ENCODE data around the gene SLC38A9. TPM values are rescaled to one million over a fixed set of nuclear protein-coding genes. Genes with fewer than 3 reads are reported as not detected.

Gene SLC38A9
- total and polyA plus RNA-seq, 5 donors = 3.2 to 10.5 (median 7.9) TPM

DNA sequence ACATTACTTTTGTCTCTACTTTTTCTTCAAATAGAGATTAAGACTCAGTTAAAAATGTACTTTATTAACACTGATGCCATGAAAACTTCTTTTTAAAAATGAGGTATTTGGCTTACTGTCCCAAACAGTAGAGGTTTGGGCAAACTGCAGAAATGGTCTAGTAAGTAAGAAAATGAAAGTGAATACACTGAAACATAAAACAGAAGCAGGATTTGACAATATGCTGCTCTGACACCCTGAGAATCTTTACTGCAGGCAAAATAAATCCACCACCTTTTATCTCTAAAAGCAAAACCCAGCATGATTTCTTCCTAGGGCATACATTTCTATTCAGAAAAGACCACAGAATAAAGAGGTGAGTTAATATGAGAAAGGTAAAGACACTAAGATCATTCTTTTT, 86.2 kb downstream of the SLC38A9 start:
- peaks cover 3% of the 10 kb centered on the region for H3K4me1 ChIP-seq (ENCODE audit: control insufficient read depth, insufficient read depth, low read length)
- intact Hi-C loops (cut with DNase I) = loop anchor here in 1 of 4 donors (10.0 kb wide), 1 partner anchor 59 kb away; no protein-coding TSS in a partner anchor
- DNase-seq (no peak), ATAC-seq (no peak)
- no peak overlapping the region for H3K4me3 ChIP-seq (ENCODE audit: low read length)
- no peaks in the 10 kb centered on the region for H3K9me3 ChIP-seq (ENCODE audit: control insufficient read depth, low read length)
- H3K27ac ChIP-seq (ENCODE audit: low read length) = no peak overlapping the region
- H3K27me3 ChIP-seq (ENCODE audit: control insufficient read depth, insufficient read depth) = no peaks in the 10 kb centered on the region

DNA sequence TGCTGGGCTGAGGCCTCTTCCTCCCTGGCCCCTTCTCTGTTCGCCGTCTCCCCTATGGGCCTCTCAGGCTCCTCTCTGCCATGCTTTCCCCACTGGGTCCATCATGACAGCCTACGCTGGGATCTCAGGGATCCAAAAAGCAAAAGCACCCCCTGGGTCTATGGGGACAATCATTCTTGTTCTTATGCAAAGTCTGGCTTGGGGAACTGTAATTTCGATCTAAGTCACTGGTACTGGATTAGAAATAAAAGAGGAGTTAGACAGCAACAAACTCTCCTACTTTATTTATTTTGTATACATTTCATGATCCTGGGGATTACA, 86.6 kb downstream of the SLC38A9 start:
- Histone ChIP-seq H3K4me3 (ENCODE audit: low read length) (no peak overlapping the region), H3K27me3 (ENCODE audit: control insufficient read depth, insufficient read depth) (no peaks in the 10 kb centered on the region), H3K4me1 (ENCODE audit: control insufficient read depth, insufficient read depth, low read length) (peaks cover 3% of the 10 kb centered on the region), H3K27ac (ENCODE audit: low read length) (no peak overlapping the region), H3K9me3 (ENCODE audit: control insufficient read depth, low read length) (no peaks in the 10 kb centered on the region)
- intact Hi-C loops (cut with DNase I) = loop anchor here in 1 of 4 donors (10.0 kb wide), 1 partner anchor 59 kb away; no protein-coding TSS in a partner anchor
- DNase-seq = no peak
- 75% methylated on average over 4 of the region's 4 CpGs for WGBS
- no peak for ATAC-seq

DNA sequence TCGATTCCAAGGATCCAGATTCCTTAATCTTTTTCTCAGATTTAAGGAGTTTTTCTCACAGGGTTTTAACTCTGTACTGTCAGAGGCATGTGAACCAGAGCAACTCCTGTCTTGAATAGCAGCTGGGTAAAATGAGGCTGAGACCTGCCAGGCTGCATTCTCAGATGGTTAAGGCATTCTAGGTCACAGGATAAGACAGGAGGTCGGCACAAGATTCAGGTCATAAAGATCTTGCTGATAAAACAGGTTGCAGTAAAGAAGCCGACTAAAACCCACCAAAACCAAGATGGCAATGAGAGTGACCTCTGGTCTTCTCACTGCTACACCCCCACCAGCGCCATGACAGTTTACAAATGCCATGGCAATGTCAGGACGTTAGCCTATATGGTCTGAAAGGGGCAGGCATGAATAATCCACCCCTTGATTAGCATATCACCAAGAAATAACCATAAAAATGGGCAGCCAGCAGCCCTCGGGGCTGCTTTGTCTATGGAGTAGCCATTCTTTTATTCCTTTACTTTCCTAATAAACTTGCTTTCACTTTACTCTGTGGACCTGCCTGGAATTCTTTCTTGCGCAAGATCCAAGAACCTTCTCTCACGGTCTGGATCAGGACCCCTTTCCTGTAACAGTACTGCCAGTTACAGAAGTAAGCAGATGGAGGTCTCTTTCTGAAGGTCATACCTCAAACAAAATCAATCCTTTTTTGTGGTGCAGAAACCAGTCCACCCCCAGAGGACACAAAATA, 87.1 kb downstream of the SLC38A9 start:
- peak in 1 of 2 donors; percentile 31 for ATAC-seq
- WGBS = 78% methylated on average over 8 of the region's 8 CpGs
- Histone ChIP-seq H3K4me3 (ENCODE audit: low read length) (no peak overlapping the region), H3K27me3 (ENCODE audit: control insufficient read depth, insufficient read depth) (no peaks in the 10 kb centered on the region), H3K27ac (ENCODE audit: low read length) (no peak overlapping the region), H3K4me1 (ENCODE audit: control insufficient read depth, insufficient read depth, low read length) (peaks cover 4% of the 10 kb centered on the region), H3K9me3 (ENCODE audit: control insufficient read depth, low read length) (no peaks in the 10 kb centered on the region)
- intact Hi-C loops (cut with DNase I) = loop anchor here in 1 of 4 donors (10.0 kb wide), 1 partner anchor 60 kb away; no protein-coding TSS in a partner anchor
- no peak for DNase-seq

DNA sequence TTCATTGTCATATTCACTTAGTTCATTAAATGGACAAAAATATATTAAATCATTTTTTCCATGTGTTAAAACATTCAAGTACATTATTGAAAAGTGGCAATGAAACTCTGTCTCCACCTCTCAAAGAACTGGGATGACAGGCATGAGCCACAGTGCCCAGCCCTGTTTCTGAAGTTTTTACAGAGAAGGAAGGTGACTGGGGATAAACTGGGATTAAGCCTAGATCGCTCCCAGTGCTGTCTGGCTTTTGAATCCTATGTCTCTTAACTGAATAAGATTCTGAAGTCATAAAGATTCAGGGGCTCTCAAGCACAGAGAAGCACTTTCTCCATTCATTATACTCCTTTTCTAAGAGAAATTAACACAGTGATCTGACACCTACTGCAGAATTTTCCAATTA, 88.3 kb downstream of the SLC38A9 start:
- intact Hi-C loops (cut with DNase I) = loop anchor here in 1 of 4 donors (10.0 kb wide), 1 partner anchor 61 kb away; no protein-coding TSS in a partner anchor
- Histone ChIP-seq H3K27ac (ENCODE audit: low read length) (no peak overlapping the region), H3K27me3 (ENCODE audit: control insufficient read depth, insufficient read depth) (no peaks in the 10 kb centered on the region), H3K4me1 (ENCODE audit: control insufficient read depth, insufficient read depth, low read length) (peaks cover 4% of the 10 kb centered on the region), H3K9me3 (ENCODE audit: control insufficient read depth, low read length) (no peaks in the 10 kb centered on the region), H3K4me3 (ENCODE audit: low read length) (no peak overlapping the region)
- ATAC-seq (no peak), DNase-seq (no peak)
- 97% methylated on average over 1 of the region's 1 CpG for WGBS

DNA sequence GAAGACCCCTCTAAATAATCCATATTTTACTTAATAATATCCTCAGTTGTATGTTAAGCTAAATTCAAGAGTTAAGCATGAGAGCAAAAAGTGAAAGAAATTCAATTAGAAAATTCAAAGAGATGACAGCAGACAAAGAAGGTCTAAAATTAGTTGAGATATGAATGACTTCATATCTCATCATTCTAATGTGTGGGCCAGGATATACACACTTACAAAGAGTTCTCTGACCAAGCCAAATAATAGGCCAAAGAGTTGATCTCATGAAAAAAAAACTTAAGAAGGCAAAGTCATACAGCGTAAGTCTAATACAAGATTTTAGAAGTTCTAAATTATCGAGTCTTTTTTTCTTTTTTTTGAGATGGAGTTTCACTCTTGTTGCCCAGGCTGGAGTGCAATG, 89.7 kb downstream of the SLC38A9 start:
- Histone ChIP-seq H3K27me3 (ENCODE audit: control insufficient read depth, insufficient read depth) (no peaks in the 10 kb centered on the region), H3K9me3 (ENCODE audit: control insufficient read depth, low read length) (no peaks in the 10 kb centered on the region), H3K27ac (ENCODE audit: low read length) (no peak overlapping the region), H3K4me3 (ENCODE audit: low read length) (no peak overlapping the region), H3K4me1 (ENCODE audit: control insufficient read depth, insufficient read depth, low read length) (peaks cover 4% of the 10 kb centered on the region)
- intact Hi-C loops (cut with DNase I) = loop anchor here in 1 of 4 donors (10.0 kb wide), 1 partner anchor 62 kb away; no protein-coding TSS in a partner anchor
- WGBS = 62% methylated on average over 2 of the region's 2 CpGs
- DNase-seq (no peak), ATAC-seq (no peak)

DNA sequence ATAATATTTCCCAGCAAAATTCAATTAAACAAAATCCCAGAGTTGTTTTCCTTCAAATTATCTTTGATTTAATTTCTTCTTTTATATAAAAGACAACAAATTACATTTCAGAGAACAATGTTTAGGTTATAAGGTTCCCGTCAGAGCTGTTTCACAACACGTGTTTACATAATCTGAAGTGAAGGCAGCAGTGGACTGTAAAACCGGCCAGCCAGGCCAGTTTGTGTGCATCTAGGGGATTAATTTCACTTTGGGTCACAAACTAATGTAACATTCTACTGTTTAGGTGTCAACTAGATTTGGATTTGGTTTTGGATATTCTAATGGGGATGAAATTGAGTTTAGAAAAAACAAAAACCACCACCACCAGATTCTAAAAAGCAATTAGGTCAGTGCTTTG, 90.9 kb downstream of the SLC38A9 start:
- DNase-seq (no peak), ATAC-seq (no peak)
- Histone ChIP-seq H3K27ac (ENCODE audit: low read length) (no peak overlapping the region), H3K4me3 (ENCODE audit: low read length) (no peak overlapping the region), H3K27me3 (ENCODE audit: control insufficient read depth, insufficient read depth) (no peaks in the 10 kb centered on the region), H3K9me3 (ENCODE audit: control insufficient read depth, low read length) (no peaks in the 10 kb centered on the region), H3K4me1 (ENCODE audit: control insufficient read depth, insufficient read depth, low read length) (peaks cover 4% of the 10 kb centered on the region)
- 58% methylated on average over 3 of the region's 3 CpGs for WGBS
- intact Hi-C loops (cut with DNase I) = loop anchor here in 1 of 4 donors (10.0 kb wide), 1 partner anchor 64 kb away; no protein-coding TSS in a partner anchor

DNA sequence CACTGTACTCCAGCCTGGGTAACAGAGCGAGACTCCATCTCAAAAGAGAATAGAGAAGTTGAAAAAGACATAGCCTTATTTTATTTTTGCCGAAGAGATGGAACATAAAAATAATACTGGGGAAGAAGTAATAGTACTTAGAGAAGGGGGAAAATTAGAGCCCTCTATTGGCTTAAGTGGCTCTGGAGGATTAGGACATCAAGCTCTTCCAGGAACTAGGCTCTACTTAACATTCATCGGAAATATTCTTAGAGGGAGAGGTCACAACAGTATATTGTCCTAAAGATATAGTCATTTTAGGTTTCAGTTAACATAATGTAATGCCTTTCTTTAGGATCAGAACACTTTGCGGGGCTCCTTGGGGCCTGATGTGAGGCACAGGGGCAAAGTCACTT, 91.4 kb downstream of the SLC38A9 start:
- no peak for ATAC-seq
- no peaks in the 10 kb centered on the region for H3K27me3 ChIP-seq (ENCODE audit: control insufficient read depth, insufficient read depth)
- DNase-seq = no peak
- no peak overlapping the region for H3K4me3 ChIP-seq (ENCODE audit: low read length)
- intact Hi-C loops (cut with DNase I) = loop anchor here in 1 of 4 donors (10.0 kb wide), 1 partner anchor 64 kb away; no protein-coding TSS in a partner anchor
- no peaks in the 10 kb centered on the region for H3K9me3 ChIP-seq (ENCODE audit: control insufficient read depth, low read length)
- no peak overlapping the region for H3K27ac ChIP-seq (ENCODE audit: low read length)
- H3K4me1 ChIP-seq (ENCODE audit: control insufficient read depth, insufficient read depth, low read length) = peaks cover 4% of the 10 kb centered on the region
- 94% methylated on average over 4 of the region's 4 CpGs for WGBS

DNA sequence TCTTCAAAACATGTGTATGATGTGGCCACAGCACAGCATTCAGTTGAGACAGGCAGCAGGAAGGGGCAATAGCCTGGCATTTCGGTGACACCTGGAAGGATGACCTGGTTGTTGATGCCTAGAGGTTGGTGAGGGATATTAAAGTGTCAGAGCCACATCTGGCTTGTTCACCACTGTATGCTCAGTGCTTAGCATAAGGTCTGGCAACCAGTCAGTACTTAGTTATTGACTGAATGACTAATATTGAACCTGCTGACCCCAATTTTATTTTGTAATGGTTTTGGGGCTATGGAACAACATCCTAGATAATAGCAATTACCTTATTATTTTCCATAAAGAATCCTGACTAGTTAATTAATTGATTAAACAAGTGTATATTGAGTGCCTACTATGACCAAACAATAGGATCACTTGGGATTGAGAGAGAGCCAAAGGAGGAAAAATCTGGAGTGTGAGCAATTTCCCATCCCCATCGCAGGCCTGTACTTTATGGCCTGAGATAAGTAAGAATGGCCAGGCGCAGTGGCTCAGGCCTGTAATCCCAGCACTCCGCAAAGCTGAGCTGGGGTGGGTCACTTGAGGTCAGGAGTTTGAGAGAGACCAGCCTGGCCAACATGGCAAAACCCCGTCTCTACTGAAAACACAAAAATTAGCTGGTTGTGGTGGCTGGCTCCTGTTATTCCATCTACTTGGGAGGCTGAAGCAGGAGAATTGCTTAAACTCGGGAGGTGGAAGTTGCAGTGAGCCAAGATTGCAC, 91.9 kb downstream of the SLC38A9 start:
- DNase-seq (no peak), ATAC-seq (no peak)
- H3K27ac ChIP-seq (ENCODE audit: low read length) = no peak overlapping the region
- H3K4me3 ChIP-seq (ENCODE audit: low read length) = no peak overlapping the region
- no peaks in the 10 kb centered on the region for H3K9me3 ChIP-seq (ENCODE audit: control insufficient read depth, low read length)
- H3K27me3 ChIP-seq (ENCODE audit: control insufficient read depth, insufficient read depth) = no peaks in the 10 kb centered on the region
- 81% methylated on average over 6 of the region's 6 CpGs for WGBS
- H3K4me1 ChIP-seq (ENCODE audit: control insufficient read depth, insufficient read depth, low read length) = peaks cover 1% of the 10 kb centered on the region
- intact Hi-C loops (cut with DNase I) = loop anchor here in 1 of 4 donors (10.0 kb wide), 1 partner anchor 65 kb away; no protein-coding TSS in a partner anchor

DNA sequence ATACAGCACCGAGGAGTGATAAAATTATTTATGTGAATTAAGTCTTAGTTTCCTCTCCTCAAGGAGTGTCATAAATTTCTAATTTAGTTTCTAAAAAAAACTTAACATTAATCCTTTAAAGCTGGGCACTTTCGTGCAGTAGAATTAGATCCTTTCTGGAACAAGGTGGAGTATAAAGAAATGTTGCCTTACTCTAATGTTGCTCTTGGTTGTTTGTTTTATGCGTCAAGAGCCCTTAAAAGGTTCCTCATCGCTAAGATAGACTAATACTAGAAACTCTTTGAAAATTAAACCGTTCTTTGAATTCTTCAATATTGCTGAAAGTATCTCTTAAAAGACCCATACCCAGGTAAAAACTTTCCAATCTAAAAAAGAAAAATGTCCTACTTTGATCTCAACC, 93.8 kb downstream of the SLC38A9 start:
- Histone ChIP-seq H3K27ac (ENCODE audit: low read length) (no peak overlapping the region), H3K4me1 (ENCODE audit: control insufficient read depth, insufficient read depth, low read length) (peaks cover 1% of the 10 kb centered on the region), H3K4me3 (ENCODE audit: low read length) (no peak overlapping the region), H3K9me3 (ENCODE audit: control insufficient read depth, low read length) (no peaks in the 10 kb centered on the region), H3K27me3 (ENCODE audit: control insufficient read depth, insufficient read depth) (no peaks in the 10 kb centered on the region)
- ATAC-seq (no peak), DNase-seq (no peak)
- intact Hi-C loops (cut with DNase I) = no loop called here
- 96% methylated on average over 5 of the region's 5 CpGs for WGBS

DNA sequence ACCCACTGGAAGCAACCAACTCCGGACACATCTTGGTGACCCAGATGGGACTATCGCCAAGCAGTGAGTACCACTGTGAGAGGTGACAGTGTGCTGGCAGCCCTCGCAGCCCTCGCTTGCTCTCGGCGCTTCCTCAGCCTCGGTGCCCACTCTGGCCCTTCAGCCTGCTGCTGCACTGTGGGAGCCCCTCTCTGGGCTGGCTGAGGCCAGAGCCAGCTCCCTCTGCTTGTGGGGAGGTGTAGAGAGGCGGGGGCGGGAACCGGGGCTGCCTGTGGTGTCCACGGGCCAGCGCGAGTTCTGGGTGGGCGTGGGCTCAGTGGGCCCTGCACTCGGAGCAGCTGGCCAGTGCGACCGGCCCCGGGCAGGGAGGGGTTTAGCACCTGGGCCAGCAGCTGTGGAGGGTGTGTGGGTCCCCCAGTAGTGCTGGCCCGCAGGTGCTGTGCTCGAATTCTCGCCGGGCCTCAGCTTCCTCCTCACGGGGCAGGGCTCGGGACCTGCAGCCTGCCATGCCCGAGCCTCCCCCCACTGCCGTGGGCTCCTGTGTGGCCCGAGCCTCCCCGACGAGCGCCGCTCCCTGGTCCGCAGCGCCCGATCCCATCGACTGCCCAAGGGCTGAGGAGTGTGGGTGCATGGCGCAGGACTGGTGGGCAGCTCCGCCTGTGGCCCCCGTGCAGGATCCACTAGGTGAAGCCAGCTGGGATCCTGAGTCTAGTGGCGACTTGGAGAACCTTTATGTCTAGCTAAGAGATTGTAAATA, 98.8 kb downstream of the SLC38A9 start:
- Histone ChIP-seq H3K4me1 (ENCODE audit: control insufficient read depth, insufficient read depth, low read length) (no peaks in the 10 kb centered on the region), H3K9me3 (ENCODE audit: control insufficient read depth, low read length) (no peaks in the 10 kb centered on the region), H3K4me3 (ENCODE audit: low read length) (no peak overlapping the region), H3K27ac (ENCODE audit: low read length) (no peak overlapping the region), H3K27me3 (ENCODE audit: control insufficient read depth, insufficient read depth) (no peaks in the 10 kb centered on the region)
- intact Hi-C loops (cut with DNase I) = no loop called here
- ATAC-seq (peak in 1 of 2 donors; percentile 41), DNase-seq (peak in 2 of 3 donors; percentile 52 to 59)
- 98% methylated on average over 39 of the region's 39 CpGs for WGBS

DNA sequence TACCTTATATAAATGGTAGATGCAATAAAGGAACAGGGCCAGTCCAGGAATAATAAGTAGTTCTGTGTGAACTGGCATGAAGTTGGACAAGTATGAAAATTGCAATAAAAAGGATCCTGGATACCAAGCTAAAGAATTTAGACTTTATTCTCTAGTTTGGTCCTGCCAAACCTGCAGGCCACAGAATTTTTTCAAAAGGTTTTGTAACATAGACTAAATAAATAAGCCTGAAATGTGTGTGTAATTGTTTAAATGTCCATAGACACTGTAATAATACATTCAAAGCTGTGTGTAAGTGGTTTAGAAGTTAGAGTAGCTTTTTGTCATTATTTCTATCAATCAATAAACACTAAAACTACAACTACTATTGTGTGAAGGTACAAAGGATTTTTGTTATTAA, 101.6 kb downstream of the SLC38A9 start:
- Histone ChIP-seq H3K4me3 (ENCODE audit: low read length) (no peak overlapping the region), H3K9me3 (ENCODE audit: control insufficient read depth, low read length) (no peaks in the 10 kb centered on the region), H3K27me3 (ENCODE audit: control insufficient read depth, insufficient read depth) (no peaks in the 10 kb centered on the region), H3K27ac (ENCODE audit: low read length) (no peak overlapping the region), H3K4me1 (ENCODE audit: control insufficient read depth, insufficient read depth, low read length) (no peaks in the 10 kb centered on the region)
- intact Hi-C loops (cut with DNase I) = no loop called here
- DNase-seq (no peak), ATAC-seq (no peak)
